Measurements from ENCODE around the gene HEXD.

Gene HEXD

GRCh38 chr17:82416771-82417170 lies 1.4 kb upstream of the HEXD start:
- peak; percentile 49 for DNase-seq

- peak; percentile 49 for DNase-seq
Observed at GRCh38 chr17:82419540-82419939, 1.4 kb downstream of the HEXD start.

- DNase-seq: peak; percentile 87
Observed at GRCh38 chr17:82424001-82424862, 6.1 kb downstream of the HEXD start.

GRCh38 chr17:82424863-82425159 lies 6.7 kb downstream of the HEXD start:
- DNase-seq: no peak

GRCh38 chr17:82428546-82428945 lies 10.4 kb downstream of the HEXD start:
- no peak for DNase-seq

- DNase-seq: no peak
Observed at GRCh38 chr17:82429824-82430223, 11.7 kb downstream of the HEXD start.

- no peak for DNase-seq
Observed at GRCh38 chr17:82432017-82432416, 13.9 kb downstream of the HEXD start.

- no peak for DNase-seq
Observed at GRCh38 chr17:82433560-82434215, 15.5 kb downstream of the HEXD start.

- DNase-seq: peak; percentile 43
Observed at GRCh38 chr17:82434216-82434565, 16.0 kb downstream of the HEXD start.

- DNase-seq: no peak
Observed at GRCh38 chr17:82435103-82435502, 17.0 kb downstream of the HEXD start.

GRCh38 chr17:82435601-82436583 lies 17.7 kb downstream of the HEXD start:
- no peak for DNase-seq

GRCh38 chr17:82436601-82437324 lies 18.6 kb downstream of the HEXD start:
- no peak for DNase-seq

GRCh38 chr17:82437325-82437668 lies 19.1 kb downstream of the HEXD start:
- no peak for DNase-seq

GRCh38 chr17:82438401-82439193 lies 20.4 kb downstream of the HEXD start:
- no peak for DNase-seq

- no peak for DNase-seq
Observed at GRCh38 chr17:82439194-82439828, 21.2 kb downstream of the HEXD start.

- no peak for DNase-seq
Observed at GRCh38 chr17:82439829-82440365, 21.8 kb downstream of the HEXD start.

- peak; percentile 47 for DNase-seq
Observed at GRCh38 chr17:82440469-82440981, 22.4 kb downstream of the HEXD start.

GRCh38 chr17:82440991-82441627 lies 23.0 kb downstream of the HEXD start:
- DNase-seq: no peak

- no peak for DNase-seq
Observed at GRCh38 chr17:82441691-82442487, 23.7 kb downstream of the HEXD start.
